ENCODE data around the gene CABP1. TPM values are rescaled to one million over a fixed set of nuclear protein-coding genes. Genes with fewer than 3 reads are reported as not detected.
"Not testable (repeated sequence)": the region's sequence is repeated elsewhere in the genome, so short reads cannot be mapped to it uniquely, and the experiment has no call there.

The CABP1 gene
- total RNA-seq, 1 donor from 2014 or later = not detected

DNA sequence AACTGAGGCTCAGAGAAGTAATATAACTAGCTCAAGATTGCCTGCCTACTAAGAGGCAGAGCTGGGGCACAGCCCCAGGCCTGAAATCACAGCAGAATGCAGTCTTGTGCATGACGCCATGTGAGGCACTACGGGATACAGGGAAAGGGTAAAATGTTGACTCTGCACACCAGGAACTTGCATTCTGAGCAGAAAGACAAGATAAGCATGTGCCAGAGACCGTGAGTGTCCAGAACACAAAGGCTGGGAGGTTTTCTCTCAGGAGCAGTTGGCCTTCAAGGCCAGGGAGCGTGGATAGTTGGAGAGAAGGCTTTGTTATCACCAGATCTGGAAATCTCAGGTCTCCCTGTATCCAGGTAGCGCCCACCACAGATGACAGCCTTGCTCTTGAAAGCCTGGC is 23.3 kb downstream of the CABP1 start:
- no peak for DNase-seq (ENCODE audit: low read depth)

DNA sequence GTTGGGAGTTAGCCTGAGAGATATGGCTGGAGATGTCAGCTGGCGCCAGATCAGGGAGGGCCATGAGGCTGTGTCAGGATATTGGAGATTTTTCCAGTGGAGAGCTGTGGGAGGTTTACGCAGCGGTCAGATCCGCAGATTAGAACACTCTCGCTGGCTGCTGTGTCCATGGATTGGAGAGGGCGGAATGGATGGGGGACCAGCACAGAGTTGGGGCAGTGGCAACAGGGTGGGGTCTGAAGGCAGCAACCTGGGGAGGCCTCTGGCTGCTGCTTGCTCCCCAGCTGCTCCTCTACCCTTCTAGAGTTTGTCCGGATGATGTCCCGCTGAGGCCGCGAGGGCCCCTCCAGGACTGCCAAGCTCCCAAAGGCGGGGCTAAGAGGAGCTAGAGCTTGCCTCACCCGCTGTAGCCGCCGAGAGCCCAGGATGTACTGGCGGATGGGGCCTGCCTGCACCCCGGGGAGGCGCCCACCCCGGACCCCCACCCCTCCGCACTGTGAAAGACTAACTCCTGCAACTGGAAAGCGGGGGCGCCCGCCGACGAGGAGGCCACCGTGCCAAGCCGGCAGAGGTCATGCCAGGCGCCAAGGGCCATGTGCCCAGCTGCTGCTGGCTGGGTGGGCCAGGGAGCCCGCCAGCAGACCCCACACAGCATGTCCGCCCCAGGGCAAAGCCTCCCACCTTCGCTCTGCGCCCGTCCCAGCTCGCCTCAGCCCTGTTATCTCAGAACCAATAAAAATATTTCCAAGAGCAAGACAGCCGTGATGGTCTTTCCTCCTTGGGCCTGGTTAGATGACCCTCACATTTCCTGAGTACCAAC is 26.4 kb downstream of the CABP1 start:
- no peak for DNase-seq (ENCODE audit: low read depth)

DNA sequence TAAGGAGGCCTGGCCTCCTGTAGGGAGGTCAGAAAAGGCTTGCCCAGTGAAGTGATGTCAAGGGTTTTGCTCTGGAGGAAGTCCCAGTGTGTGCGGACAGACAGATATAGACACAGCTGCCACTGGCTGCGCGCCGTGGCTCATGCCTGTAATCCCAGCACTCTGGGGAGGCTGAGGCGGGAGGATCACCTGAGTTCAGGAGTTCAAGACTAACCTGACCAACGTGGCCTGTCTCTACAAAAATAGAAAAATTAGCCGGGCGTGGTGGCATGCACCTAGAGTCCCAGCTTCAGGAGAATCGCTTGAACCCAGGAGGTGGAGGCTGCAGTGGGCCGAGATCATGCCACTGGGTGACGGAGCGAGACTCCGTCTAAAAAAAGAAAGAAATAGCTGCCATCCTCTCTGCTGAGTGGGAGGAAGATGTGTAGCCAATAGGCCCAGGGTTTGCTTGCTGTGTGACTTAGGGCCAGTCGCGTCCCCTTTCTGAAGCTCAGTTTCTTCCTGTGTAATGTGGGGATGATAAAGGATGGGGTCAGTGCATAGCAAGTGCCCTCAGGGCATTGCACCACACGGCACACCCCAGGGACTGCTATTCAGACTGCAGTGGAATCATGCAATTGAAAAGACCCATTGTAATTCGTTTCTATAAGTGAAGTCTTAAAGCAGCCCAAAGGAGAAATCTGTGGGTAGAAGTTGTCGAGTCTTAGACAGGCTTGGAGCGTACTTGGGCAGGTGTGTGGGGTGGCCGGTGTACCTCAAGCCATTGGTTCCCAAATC is 27.9 kb downstream of the CABP1 start:
- DNase-seq (ENCODE audit: low read depth) = no peak

DNA sequence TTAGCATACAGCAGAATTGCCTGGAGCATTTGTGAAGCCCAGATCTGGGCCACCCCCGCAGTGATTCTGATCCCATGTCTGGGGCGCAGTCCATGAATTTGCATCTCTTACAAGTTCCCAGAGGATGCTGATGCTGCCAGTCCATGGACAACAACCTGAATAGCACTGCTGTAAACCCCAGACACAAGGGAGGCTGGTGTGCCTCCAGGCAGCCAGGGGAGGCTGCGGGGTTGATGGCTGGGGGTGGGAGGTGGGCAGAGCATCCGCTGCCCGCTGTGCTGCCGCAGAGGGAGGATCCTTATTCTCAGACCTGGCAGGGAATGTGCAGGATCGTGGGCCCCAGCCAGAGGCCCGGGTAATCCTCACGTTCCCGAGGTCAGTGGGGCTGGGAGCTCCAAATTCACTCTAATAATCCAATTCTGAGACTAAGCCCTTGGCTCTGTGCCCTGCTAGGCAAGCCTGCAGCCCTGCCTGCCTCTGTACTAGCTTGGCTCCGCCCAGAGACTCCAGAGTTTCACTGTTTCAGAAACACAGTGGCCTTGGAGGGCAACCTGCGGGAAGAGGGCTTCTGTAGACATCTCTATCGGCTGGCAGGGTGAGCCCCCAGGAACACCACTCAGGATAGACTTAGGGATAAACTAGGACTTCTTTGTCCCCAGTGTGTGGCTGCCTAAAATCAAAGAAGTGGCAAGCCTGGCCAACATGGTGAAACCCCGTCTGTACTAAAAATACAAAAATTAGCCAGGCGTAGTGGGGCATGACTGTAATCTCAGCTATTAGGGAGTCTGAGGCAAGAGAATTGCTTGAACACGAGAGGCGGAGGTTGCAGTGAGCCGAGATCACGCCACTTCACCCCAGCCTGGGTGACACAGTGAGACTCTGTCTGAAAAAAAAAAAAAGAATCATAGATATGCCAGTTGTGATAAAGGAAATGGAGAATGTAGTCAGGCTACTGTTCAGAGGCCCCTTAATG is 28.7 kb downstream of the CABP1 start:
- peak; percentile 43 for DNase-seq (ENCODE audit: low read depth)

DNA sequence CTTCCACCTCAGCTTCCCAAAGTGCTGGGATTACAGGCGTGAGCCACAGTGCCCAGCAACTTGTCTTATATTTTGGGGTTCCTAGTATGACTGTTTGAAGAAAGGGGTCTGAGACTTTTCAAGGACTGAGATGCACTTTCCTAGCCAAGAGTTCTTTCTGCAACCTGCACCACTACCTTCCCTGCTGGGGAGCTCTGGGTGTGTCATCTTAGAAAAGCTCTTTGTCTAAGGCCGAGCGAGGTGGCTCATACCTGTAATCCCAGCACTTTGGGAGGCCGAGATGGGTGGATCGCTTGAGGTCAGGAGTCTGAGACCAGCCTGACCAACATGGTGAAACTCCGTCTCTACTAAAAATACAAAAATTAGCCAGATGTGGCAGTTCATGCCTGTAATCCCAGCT is 29.8 kb downstream of the CABP1 start:
- DNase-seq (ENCODE audit: low read depth) = not testable (repeated sequence)

DNA sequence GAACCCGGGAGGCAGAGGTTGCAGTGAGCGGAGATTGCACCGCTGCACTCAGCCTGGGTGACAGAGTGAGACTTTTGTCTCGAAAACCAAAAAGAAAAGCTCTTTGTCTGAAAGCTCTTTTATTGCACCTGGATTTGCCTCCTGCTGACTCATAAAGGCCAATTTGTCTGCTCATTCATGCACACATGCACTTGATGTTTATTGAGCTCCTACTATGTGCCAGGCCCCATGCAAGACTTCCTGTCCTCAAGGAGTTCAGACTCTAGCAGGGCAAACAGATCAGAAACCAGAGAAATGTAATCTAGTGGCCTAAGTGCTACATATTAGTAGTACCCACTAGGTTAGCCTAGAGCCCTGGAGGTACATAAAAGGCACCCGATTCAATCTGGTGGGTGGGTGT is 30.2 kb downstream of the CABP1 start:
- DNase-seq (ENCODE audit: low read depth) = no peak

DNA sequence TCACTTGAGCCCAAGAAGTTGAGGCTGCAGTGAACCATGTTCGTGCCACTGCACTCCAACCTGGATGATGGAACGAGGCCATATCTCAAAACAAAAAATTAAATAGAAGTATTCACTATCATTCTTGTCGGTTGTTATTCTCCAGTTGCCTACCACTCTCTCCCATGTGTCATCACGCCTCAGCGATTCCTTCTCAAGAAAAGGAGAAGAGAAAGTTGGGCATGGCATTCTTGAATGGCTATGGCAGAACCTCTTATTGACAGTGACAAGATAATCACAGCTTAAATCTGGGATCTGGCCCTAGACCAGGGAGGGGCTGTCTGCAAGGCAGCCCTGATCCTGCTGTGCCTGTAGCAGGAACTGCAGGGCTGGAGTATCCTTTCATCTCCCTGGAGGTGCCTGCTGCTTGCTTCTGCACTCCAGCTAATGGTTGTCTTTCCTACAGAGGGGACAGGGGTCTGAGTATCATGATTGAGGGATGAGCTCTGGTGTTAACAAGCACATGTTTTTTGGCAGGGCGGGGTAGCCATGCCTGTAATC is 33.7 kb downstream of the CABP1 start:
- no peak for DNase-seq (ENCODE audit: low read depth)

DNA sequence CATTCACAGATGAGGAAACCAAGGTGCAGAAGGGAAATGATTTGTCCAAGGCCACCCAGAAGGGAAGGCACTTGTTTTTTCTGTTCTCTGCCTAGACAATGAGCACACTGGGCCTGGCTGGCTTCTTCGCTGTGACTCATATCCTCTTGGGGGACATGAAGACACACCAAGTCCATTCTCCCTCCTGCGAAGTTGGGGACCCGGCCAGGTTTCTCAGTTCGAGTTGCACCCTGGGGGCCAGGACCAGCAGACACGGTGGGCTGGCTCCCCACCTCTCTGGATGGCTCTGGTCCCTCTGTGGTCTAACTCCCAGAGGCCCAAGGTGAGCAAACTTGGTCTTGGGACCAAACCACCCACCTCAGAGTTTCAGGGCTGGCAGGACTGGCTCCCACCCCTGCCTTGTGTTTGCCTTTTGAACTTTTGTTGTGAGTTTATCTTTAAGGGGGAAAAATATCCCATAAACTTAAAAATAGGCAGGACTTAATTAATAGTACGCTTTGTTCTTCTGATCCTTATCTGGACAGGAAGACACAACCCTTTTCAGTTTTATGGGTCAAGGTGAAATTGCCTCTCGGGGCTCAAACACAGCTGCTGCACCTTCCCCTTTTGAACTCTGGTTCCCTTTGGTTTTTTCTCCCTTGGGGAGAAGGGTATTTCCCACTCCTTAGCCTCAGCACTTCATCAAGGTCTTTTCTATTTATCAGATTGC is 37.5 kb downstream of the CABP1 start:
- no peak for DNase-seq (ENCODE audit: low read depth)

DNA sequence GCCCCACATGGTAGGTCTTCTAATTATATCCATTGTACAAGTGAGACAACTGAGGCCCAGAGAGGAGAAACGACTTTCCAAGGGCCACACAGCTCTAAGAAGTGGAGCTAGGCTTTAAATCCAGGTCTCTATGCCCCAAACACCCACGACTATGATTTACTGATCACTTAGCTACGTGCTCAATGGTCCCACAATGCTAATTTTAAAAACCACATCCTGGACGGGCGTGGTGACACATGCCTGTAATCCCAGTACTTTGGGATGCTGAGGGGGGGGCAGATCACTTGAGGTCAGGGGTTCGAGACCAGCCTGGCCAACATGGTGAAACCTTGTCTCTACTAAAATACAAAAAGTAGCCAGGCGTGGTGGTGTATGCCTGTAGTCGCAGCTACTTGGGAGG is 38.1 kb downstream of the CABP1 start:
- no peak for DNase-seq (ENCODE audit: low read depth)

DNA sequence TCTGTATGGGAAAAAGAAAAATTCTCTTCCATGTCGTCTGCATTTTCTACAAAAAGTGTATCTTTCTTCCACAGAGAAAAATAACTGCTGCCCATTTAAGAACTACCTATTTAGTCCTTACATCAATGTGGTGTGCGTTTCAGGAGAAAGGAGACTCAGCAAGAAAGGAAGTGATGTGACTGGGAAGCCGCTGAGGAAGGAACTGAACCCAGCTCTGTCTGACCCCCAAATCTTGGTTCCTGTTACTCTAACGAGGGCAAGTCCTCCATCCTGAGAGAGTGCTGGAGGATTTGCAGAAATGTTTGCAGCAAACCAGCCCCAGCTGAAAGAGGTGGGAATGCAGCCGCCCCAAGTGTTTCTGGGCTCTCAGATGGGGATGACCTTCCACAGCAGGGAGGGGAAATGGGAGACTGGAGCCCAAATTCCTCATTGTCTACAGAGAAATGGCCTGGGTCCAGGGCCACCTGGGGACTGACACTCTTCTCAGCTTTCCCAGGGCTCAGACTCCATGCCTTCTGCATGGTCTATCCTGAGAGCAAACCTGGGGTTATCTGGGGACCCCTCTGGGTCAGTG is 39.8 kb downstream of the CABP1 start:
- DNase-seq (ENCODE audit: low read depth) = no peak

DNA sequence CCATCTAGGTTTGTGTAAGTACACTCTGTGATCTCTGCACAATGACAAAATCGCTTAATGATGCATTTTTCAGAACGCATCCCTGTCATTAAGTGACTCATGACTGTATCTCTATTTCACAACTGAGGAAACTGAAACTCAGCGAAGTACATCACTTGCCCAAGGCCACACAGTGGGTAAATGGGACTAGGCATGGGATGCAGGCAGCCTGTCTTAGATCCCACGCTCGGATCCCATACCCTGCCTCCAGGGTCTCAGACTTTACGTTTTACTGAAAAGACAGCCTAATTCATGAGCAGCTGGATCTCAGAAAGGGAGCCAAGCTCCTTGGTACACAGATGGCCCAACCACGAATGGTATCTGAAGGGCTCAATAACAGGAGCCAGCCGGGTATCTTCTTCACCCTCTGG is 44.1 kb downstream of the CABP1 start:
- no peak for DNase-seq (ENCODE audit: low read depth)

DNA sequence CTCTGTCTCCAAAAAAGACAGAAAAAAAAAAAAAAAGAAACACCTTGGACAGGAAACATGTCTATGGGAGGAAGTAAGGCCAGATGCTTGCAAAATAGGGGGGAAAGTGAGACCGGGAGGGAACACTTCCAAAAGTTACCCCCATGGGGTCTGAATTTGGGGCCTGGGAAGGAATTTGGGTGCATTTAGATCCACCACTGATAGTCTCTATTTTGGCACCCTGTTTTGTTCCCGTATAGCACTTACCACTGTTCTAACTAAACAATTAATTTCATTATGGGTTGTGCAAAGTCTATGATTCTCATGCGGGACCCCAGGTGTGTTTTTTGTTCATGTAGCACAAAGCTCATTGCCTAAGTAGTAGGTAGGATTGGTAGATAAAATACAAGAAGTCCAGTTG is 45.1 kb downstream of the CABP1 start:
- no peak for DNase-seq (ENCODE audit: low read depth)

DNA sequence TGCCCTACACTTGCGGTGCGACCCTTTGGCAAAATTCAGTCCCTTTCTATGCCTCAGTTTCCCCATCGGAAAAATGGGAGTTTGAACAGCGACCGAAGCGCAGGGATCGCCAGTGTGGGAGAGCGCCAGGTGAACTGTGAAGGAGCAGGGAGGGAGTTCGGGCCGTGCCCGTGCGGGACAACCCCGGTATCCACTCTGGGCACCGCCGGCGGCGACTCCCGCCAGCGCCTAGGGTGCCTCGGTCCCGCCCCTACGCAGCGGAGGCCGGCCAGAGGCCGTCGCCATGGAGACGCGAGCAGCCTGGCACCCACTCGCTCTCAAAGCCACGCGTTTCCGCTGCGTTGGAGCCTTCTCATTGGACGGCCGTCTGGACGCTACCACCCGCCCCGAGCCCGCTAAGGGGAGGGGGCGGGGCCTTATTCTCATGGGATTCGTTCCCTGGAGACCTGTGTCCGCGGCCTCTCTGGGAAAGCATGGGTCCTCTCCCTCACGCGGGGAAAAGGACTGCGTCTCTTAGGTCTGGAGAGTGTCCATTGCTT is 45.8 kb downstream of the CABP1 start:
- peak; percentile 98 for DNase-seq (ENCODE audit: low read depth)

DNA sequence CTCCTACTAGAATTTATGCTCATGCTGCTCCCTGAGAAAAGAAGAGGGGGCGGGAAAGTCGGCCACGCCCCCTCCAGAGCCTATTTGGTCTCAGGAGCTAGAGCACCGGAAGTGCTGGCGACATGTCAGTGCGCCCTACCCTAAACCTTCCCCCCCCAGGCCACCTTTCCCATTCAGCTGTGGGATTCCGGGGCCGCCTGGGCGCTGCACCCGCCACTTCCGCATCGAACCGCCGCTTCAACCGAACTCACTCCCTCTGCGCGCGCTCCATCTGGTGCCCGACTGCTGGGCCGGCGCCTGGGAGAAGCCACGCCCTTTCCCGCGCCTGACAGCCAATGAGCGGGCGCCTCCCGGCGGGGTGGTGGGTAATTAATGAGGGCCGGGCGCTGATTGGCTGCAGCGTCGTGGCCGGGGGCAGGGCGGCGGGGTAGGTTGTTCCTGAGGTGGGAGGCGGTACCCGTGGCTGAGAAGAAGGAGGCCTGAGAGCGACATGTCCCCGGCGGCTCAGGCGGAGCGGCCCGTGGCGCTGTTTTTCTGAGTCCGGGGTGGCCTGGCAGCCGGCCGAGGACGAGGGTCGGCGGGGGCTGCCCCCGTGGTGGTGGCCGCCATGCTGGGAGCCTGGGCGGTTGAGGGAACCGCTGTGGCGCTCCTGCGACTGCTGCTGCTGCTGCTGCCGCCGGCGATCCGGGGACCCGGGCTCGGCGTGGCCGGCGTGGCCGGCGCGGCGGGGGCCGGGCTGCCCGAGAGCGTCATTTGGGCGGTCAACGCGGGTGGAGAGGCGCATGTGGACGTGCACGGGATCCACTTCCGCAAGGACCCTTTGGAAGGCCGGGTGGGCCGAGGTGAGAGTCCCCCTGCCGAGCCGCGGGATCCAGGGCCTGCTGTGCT is 46.5 kb downstream of the CABP1 start, which contains the start of gene MLEC:
Gene MLEC (plus strand): TSS at position 460 of the 888 bp plus-strand sequence. CDS start 148 bp downstream, at position 608.
- DNase-seq (ENCODE audit: low read depth) = peak; percentile 98

DNA sequence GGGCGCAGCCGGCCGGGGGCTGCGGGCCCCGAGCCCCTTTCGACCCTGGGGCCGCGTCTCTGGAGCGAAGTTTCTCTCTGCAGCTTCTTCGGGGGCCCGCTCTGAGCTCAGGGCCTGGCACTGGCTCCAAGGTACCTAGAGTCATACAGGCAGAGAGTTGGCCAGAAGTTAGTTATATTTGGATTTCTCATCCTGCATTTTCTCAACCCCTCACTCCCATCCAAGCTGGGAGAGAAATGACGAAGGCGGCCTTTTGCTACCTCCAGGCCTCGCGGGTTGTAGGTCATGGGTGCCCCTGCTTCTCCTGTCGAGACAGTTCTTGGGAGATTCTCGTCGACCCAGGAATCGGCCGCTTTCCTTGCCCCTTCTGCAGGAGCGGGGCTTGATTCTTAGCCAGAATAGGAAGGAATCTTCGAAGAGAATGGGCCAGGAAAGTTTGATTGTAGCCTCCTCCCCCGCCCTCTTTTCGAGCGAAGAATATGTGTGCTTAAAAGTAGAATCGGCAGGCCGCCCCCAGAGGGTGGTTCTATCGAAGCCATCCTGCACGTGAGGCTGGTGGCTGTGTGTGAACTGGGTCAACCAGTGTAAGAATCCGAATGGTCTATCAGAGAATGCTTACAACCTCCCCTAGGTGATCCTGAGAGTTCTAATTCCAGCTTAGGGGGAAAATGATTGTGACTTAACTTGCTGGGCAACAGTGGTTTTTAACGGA is 47.3 kb downstream of the CABP1 start:
- DNase-seq (ENCODE audit: low read depth) = peak; percentile 18

DNA sequence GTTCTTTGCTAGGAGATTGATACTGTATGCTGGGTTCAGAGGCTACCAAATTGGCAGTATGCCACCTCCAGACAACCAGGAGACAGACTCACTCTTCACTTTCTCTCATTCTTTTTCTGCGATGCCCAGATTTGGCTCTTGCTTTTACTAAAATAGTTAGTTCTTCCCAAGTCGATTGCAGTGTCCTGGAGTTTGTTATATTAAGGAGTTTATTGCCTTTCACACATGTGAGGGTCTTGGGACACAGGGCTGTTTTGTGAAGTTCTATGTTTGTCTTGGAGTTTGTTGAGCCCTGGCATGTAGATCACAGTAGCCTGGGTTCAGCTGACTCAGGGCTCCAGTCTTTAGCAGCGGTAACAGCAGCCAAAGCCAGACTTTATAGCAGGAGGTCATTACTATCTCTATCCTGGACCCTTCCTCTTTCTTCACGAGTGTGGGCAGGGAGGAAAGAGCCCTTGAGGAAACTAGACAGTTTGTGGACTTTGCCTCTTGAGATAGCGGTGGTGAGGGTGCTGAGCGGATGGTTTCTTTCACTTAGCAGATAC is 48.2 kb downstream of the CABP1 start:
- DNase-seq (ENCODE audit: low read depth) = peak; percentile 37

DNA sequence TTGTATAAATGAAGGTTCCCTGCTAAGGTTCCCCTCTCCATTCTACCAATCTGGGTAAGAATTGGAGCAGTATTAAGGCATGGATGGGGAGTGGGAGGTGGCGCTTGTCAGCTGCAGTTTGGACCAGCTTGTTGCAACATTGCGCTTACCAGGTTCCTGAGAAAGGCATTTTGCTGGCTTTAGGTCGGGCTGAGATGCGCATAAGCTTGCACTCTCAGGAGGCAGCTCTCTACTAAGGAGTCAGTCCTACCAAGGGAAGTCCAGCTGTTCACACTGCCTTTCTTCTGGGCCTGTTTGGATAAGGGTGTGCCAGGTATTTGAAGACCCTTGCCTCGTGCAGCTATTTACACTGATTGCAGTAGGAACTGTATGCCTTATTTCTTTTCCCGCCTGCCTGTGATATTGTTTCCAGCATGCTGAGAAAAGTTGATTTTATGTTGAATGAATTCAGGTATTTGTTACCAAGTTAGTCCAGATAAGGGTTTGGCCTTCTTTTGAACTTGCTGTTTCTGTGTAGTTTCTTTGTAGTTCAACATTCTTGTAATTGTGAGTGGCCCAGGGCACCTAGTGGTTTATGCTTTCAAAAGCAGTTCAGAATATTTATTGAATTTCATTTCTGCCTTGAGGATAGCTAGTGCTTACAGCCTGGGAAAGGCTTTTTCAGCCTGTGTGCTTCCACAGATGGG is 49.1 kb downstream of the CABP1 start:
- no peak for DNase-seq (ENCODE audit: low read depth)

Measured in myocyte (in vitro differentiated cells).